Measurements from ENCODE around the gene LIPE.

The LIPE gene

DNA sequence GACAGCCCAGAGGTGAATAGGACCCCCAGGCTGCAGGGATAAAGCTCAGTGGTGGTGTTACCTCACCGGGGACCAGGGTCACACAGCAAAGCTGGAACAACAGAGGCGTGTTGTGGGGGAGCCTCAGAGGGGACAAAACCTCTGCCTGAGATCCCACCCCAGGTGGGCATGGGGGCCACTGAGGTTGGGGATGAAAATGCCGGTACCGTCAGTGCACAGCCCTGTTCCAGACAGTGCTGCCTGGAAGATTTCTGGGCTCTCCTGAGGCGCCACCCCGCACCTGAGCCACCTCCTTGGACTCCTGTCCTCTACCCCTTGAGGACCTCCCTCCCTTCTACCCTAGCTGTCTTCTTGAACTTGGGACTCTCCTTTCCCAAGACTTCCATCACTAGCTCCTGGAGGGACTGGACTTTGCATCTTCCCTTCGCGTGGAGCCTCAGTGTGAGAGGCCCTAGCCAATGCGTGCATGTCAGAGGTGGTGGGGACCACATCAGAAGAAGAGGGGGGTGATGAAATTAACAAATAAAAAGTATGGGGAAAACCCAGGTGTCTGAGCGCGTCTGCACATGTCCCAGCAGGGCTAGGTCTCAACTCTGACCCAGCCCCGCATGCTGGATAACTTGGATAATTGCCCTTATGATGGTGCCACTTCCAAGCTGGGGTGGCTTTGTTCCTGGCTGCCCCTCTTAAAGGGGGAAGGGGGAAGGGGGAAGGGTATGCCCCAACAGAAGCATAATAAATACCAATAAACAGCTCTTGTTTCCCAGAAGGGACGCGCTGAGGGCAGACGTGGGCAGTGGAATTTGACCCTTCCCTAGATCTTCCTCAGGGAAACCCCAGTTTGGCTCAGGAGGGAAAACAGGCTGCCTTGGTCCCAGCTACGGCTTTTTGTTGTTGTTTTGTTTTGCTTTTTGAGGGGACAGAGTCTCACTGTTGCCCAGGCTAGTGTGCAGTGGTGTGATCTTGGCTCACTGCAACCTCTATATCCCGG, 48.7 kb downstream of the LIPE start:
- TF ChIP-seq JUND (IDR thresholded peaks at IDR 0.05; ENCODE audit: low read depth) = no peak
- in situ Hi-C loops (cut with HindIII; ENCODE audit: low pct_unique_long_range_greater_than_20kb, low sequenced_read_pairs) = no loop called here
- DNase-seq (ENCODE audit: low read depth in 1 of 2, low spot score in 1 of 2) = no peak

DNA sequence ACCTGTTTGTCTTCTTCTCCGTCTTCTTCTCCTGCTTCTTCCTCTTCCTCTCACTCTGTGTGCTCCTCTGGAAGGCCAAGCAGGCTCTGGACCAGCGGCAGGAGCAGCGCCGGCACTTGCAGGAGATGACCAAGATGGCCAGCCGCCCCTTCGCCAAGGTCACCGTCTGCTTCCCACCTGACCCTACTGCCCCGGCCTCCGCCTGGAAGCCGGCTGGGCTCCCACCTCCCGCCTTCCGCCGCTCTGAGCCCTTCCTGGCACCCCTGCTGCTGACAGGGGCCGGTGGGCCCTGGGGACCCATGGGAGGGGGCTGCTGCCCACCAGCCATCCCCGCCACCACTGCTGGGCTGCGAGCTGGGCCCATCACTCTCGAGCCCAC, 51.0 kb downstream of the LIPE start:
- no peak for TF ChIP-seq JUND (IDR thresholded peaks at IDR 0.05; ENCODE audit: low read depth)
- no peak for DNase-seq (ENCODE audit: low read depth in 1 of 2, low spot score in 1 of 2)
- in situ Hi-C loops (cut with HindIII; ENCODE audit: low pct_unique_long_range_greater_than_20kb, low sequenced_read_pairs) = no loop called here

DNA sequence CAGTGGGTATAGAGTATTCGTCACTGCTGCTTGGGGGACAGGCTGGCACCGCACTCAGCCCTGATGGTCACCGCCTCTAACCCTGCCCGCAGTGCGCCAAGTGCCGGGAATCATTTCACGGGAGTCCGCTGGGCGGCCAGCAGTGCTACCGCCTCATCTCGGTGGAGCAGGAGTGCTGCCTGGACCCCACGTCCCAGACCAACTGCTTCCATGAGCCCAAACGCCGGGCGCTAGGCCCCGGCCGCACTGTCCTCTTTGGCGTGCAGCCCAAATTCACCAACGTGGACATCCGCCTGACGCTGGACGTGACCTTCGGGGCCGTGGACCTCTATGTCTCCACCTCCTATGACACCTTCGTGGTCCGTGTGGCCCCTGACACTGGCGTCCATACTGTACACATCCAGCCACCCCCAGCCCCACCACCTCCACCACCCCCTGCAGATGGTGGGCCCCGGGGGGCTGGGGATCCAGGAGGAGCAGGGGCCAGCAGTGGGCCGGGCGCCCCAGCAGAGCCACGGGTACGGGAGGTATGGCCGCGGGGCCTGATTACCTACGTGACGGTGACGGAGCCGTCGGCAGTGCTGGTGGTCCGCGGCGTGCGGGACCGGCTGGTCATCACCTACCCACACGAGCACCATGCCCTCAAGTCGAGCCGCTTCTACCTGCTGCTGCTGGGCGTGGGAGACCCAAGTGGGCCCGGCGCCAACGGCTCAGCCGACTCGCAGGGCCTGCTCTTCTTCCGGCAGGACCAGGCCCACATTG, 51.6 kb downstream of the LIPE start:
- in situ Hi-C loops (cut with HindIII; ENCODE audit: low pct_unique_long_range_greater_than_20kb, low sequenced_read_pairs) = no loop called here
- no peak for DNase-seq (ENCODE audit: low read depth in 1 of 2, low spot score in 1 of 2)
- no peak for TF ChIP-seq JUND (IDR thresholded peaks at IDR 0.05; ENCODE audit: low read depth)

DNA sequence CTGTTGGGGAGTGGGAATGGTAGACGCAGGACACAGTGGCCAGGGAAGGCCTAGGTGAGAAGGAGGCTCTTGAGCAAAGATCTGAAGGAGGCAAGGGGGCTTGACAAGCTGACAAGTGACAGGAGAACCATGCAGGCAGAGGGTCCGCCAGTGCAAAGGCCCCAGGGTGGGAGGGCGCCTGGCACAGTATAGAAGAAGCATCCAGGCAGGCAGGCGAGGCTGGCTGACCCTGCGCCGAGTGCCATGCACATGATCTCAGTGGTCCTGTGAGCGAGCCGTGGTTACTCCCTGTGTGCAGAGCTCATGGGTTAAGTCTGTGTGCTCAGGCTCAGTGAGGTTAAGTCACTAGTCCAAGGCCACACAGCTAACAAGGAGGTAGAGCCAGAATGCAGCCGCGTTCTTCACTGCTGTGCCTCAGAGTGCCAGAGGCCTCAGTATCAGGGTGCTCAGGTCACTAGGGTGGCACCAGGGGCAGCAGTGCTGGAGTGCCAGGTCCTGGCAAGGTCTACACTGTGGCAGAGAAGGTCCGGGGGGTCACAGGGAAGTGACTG, 52.3 kb downstream of the LIPE start:
- DNase-seq (ENCODE audit: low read depth in 1 of 2, low spot score in 1 of 2) = no peak
- TF ChIP-seq JUND (IDR thresholded peaks at IDR 0.05; ENCODE audit: low read depth) = no peak
- in situ Hi-C loops (cut with HindIII; ENCODE audit: low pct_unique_long_range_greater_than_20kb, low sequenced_read_pairs) = no loop called here

DNA sequence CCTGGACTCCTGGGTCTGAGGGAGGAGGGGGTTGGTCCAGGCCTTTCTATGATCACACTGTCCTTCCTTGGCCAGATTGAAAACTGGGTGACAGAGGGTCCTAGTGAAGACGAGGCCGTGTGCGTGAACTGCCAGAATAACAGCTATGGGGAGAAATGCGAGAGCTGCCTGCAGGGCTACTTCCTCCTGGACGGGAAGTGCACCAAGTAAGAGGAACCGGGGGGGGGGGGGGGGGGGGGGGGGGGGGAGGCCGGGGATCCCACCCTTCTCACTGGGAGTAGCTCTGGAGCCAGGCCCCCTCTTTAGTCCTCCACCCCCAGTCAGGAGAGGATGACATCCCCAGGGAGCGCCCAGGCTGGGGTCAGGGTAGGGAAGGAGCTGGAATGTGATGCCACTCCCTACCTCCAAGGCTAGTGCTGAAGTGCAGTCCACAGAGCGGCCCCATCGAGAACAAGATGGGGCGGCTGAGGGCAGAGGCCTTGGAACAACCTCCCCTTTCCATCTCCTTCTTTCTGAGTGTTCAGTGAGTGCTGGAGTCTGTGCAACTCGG, 56.5 kb downstream of the LIPE start:
- no peak for DNase-seq (ENCODE audit: low read depth in 1 of 2, low spot score in 1 of 2)
- in situ Hi-C loops (cut with HindIII; ENCODE audit: low pct_unique_long_range_greater_than_20kb, low sequenced_read_pairs) = no loop called here
- no peak for TF ChIP-seq JUND (IDR thresholded peaks at IDR 0.05; ENCODE audit: low read depth)

DNA sequence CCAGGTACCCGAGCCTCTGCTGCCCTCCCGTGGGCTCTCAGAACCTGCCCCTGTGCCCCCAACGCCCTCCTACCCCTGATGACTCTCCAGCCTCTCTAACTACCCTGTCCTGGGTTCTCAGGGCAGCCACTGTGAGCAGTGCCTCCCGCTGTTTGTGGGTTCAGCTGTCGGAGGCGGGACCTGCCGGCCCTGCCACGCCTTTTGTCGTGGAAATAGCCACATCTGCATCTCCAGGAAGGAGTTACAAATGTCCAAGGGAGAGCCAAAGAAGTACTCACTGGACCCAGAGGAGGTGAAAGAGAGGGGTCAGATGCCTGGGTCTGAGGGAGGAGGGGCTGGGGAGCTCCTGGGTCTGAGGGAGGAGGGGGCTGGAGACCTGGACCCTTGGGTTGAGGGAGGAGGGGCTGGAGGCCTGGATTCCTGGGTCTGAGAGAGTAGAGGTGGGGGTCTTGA, 57.1 kb downstream of the LIPE start:
- in situ Hi-C loops (cut with HindIII; ENCODE audit: low pct_unique_long_range_greater_than_20kb, low sequenced_read_pairs) = no loop called here
- DNase-seq (ENCODE audit: low read depth in 1 of 2, low spot score in 1 of 2) = no peak
- no peak for TF ChIP-seq JUND (IDR thresholded peaks at IDR 0.05; ENCODE audit: low read depth)

DNA sequence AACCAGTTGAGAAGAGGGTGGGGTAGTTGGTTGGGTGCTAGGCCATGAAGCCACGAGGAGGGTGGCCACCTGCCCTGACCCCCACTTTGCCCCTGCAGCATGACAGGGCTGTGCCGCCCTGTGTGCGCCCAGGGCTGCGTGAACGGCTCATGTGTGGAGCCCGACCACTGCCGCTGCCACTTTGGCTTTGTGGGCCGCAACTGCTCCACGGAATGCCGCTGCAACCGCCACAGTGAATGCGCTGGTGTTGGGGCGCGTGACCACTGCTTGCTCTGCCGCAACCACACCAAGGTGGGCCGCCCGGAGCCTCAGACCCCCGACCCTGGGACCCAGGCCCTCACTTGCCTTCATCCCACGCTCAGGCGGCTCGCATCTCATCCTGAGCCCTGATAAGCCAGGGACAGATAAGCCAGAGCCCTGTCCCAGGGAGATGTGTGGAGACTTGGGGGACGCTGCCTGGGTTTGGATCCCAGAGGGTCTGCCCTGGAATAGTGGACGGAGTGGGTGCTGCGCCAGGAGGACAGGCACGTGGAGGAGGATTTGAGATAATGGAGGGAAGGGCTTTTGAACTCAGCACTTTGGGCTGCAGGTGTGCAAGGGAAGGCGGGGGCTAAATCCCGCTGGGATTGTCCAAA, 57.6 kb downstream of the LIPE start:
- in situ Hi-C loops (cut with HindIII; ENCODE audit: low pct_unique_long_range_greater_than_20kb, low sequenced_read_pairs) = no loop called here
- no peak for TF ChIP-seq JUND (IDR thresholded peaks at IDR 0.05; ENCODE audit: low read depth)
- no peak for DNase-seq (ENCODE audit: low read depth in 1 of 2, low spot score in 1 of 2)

DNA sequence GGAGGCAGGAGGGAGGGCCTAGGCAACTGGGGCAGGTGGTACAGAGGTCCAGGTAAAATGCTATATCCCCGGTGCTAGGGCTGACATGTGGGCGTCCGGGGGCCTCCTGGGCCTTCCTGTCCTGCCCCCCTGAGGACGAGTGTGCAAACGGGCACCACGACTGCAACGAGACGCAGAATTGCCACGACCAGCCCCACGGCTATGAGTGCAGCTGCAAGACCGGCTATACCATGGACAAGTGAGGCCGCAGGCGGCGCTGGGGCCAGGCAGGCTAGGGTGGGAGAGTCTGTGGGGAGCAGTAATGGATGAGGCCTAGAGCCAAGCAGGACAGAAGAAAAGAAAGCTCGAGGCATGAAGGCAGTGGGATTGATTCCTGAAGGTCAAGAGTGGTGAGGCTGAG, 58.4 kb downstream of the LIPE start:
- TF ChIP-seq JUND (IDR thresholded peaks at IDR 0.05; ENCODE audit: low read depth) = no peak
- no peak for DNase-seq (ENCODE audit: low read depth in 1 of 2, low spot score in 1 of 2)
- in situ Hi-C loops (cut with HindIII; ENCODE audit: low pct_unique_long_range_greater_than_20kb, low sequenced_read_pairs) = no loop called here

DNA sequence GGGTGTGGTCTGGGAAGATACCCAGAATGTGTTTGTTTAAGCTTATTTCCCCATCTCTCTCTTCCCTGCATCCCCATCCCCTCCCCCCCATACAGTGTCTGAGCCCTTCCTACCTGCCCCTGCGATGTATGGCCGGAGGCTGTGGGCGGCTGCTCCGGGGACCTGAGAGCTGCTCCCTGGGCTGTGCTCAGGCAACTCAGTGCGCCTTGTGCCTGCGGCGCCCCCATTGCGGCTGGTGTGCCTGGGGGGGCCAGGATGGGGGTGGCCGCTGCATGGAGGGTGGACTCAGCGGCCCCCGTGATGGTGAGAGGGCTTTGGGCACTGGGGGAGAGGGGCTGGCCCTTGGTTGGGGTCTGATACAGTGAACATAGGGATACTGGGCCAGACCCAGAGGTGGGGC, 58.8 kb downstream of the LIPE start:
- TF ChIP-seq JUND (IDR thresholded peaks at IDR 0.05; ENCODE audit: low read depth) = no peak
- no peak for DNase-seq (ENCODE audit: low read depth in 1 of 2, low spot score in 1 of 2)
- in situ Hi-C loops (cut with HindIII; ENCODE audit: low pct_unique_long_range_greater_than_20kb, low sequenced_read_pairs) = no loop called here

DNA sequence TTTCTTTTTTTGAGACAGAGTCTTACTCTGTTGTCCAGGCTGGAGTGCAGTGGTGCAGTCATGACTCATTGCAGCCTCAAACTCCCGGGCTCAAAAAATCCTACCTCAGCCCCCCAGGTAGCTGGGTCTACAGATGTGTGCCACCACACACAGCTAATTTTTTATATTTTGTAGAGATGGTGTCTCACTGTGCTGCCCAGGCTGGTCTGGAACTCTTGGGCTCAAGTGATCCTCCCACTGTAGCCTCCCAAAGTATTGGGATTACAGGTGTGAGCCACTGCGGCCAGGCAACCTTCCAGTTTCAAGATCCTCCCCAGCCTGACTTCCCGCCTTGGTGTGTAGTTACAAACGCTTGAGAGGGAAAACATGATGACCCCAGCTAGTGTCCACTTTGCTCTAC, 59.3 kb downstream of the LIPE start:
- no peak for TF ChIP-seq JUND (IDR thresholded peaks at IDR 0.05; ENCODE audit: low read depth)
- in situ Hi-C loops (cut with HindIII; ENCODE audit: low pct_unique_long_range_greater_than_20kb, low sequenced_read_pairs) = no loop called here
- no peak for DNase-seq (ENCODE audit: low read depth in 1 of 2, low spot score in 1 of 2)

DNA sequence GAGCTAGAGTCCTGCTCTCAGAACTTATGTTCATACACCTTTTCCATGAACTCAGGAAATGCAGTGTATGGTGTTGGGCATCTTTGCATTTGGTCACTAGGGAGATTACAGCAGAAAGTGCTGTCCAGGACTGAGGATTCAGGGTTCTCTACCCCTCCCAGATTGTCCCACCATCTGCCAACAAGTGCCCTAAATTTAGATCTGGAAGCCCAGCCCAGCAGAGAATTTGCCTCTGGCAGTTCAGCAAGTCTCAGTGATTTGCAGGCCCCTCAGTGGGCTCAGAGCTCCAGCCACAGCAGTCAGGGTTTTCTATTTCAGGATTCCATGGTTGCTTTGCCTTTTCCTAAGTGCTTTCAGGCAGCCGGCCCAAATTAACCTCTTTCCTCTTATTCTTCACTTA, 60.5 kb downstream of the LIPE start:
- no peak for TF ChIP-seq JUND (IDR thresholded peaks at IDR 0.05; ENCODE audit: low read depth)
- in situ Hi-C loops (cut with HindIII; ENCODE audit: low pct_unique_long_range_greater_than_20kb, low sequenced_read_pairs) = no loop called here
- no peak for DNase-seq (ENCODE audit: low read depth in 1 of 2, low spot score in 1 of 2)

DNA sequence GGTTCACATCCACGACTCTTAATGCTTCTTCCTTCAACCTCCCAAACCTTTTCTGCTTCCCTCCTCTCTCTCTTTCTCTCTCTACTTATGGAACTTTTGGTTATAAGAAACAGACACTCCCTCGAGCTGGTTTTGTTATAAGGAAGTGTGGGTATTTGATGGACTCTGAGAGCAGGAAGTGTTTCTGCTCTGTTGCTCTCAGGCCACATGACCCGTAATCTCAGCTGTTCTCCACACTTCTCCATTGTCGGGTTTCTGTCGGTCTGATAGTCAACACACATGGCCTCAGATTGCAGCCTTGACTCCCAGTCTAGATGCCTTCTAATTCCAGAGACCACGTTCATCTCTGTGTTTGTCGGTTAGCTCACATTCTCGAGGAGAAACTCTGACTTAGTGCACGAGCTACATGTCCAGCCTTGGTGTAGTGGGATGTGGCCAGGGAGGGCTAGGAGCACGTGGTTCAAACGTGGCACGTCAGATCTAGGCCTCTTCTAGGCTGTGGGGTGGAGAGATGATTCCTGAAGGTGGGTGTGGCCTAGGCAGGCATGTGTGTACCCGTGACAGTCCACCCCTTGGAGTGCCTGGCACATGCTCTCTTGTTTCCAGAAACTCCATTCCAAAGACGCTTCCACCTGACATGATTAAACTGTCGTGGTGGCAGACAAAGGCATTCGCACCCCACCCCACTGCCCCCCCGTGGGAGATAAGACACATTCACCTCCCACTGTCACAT, 63.4 kb downstream of the LIPE start:
- in situ Hi-C loops (cut with HindIII; ENCODE audit: low pct_unique_long_range_greater_than_20kb, low sequenced_read_pairs) = no loop called here
- no peak for DNase-seq (ENCODE audit: low read depth in 1 of 2, low spot score in 1 of 2)
- TF ChIP-seq JUND (IDR thresholded peaks at IDR 0.05; ENCODE audit: low read depth) = no peak
